Activated naive CD8-positive, alpha-beta T cell (primary cell): ENCODE data around the gene C19orf18.

ENCODE experiments used
- H3K27ac Mint-ChIP-seq: one replicate; pipeline ENCODE4 v1.8.0; 2021; ENCODE audit warnings: mixed read lengths
- H3K27me3 Mint-ChIP-seq: one replicate; pipeline ENCODE4 v1.8.0; 2021; ENCODE audit warnings: mixed read lengths
- H3K36me3 Mint-ChIP-seq: one replicate; pipeline ENCODE4 v1.8.0; 2021; ENCODE audit warnings: mixed read lengths
- H3K4me1 Mint-ChIP-seq: one replicate; pipeline ENCODE4 v1.8.0; 2021; ENCODE audit warnings: low read depth, mixed read lengths
- H3K4me3 Mint-ChIP-seq: one replicate; pipeline ENCODE4 v1.8.0; 2021; ENCODE audit warnings: mild to moderate bottlenecking, mixed read lengths
- H3K9me3 Mint-ChIP-seq: one replicate; pipeline ENCODE4 v1.8.0; 2021; ENCODE audit warnings: low read depth, mixed read lengths

C19orf18 gene

GRCh38 chr19:57992841-57993240 lies 18.5 kb upstream of the C19orf18 start:
- H3K36me3 Mint-ChIP-seq = peaks cover 61% of the 10 kb centered on the region
- no peaks in the 10 kb centered on the region for H3K27me3 Mint-ChIP-seq
- no peak overlapping the region for H3K4me3 Mint-ChIP-seq
- no peak overlapping the region for H3K27ac Mint-ChIP-seq
- no peaks in the 10 kb centered on the region for H3K4me1 Mint-ChIP-seq
- H3K9me3 Mint-ChIP-seq = peaks cover 26% of the 10 kb centered on the region

GRCh38 chr19:57978586-57979289 lies 4.4 kb upstream of the C19orf18 start:
- peaks cover 42% of the 10 kb centered on the region for H3K9me3 Mint-ChIP-seq
- no peaks in the 10 kb centered on the region for H3K4me1 Mint-ChIP-seq
- H3K27ac Mint-ChIP-seq = no peak overlapping the region
- H3K36me3 Mint-ChIP-seq = peaks cover 75% of the 10 kb centered on the region
- no peak overlapping the region for H3K4me3 Mint-ChIP-seq
- no peaks in the 10 kb centered on the region for H3K27me3 Mint-ChIP-seq

- Mint-ChIP-seq H3K27me3 (no peaks in the 10 kb centered on the region), H3K27ac (no peak overlapping the region), H3K36me3 (peaks cover 23% of the 10 kb centered on the region), H3K4me1 (no peaks in the 10 kb centered on the region), H3K9me3 (peaks cover 13% of the 10 kb centered on the region), H3K4me3 (no peak overlapping the region)
Observed at GRCh38 chr19:57964761-57965160, 9.6 kb downstream of the C19orf18 start.

- H3K27ac Mint-ChIP-seq = no peak overlapping the region
- H3K9me3 Mint-ChIP-seq = peaks cover 13% of the 10 kb centered on the region
- no peak overlapping the region for H3K4me3 Mint-ChIP-seq
- H3K4me1 Mint-ChIP-seq = no peaks in the 10 kb centered on the region
- peaks cover 22% of the 10 kb centered on the region for H3K36me3 Mint-ChIP-seq
- H3K27me3 Mint-ChIP-seq = no peaks in the 10 kb centered on the region
Observed at GRCh38 chr19:57961785-57962184, 12.5 kb downstream of the C19orf18 start.

GRCh38 chr19:57954996-57955395 lies 19.3 kb downstream of the C19orf18 start:
- Mint-ChIP-seq H3K27ac (no peak overlapping the region), H3K27me3 (no peaks in the 10 kb centered on the region), H3K36me3 (peaks cover 22% of the 10 kb centered on the region), H3K9me3 (peaks cover 21% of the 10 kb centered on the region), H3K4me3 (no peak overlapping the region), H3K4me1 (no peaks in the 10 kb centered on the region)

GRCh38 chr19:57949702-57950101 lies 24.6 kb downstream of the C19orf18 start:
- H3K4me1 Mint-ChIP-seq = peaks cover 19% of the 10 kb centered on the region
- peaks cover 24% of the 10 kb centered on the region for H3K36me3 Mint-ChIP-seq
- H3K9me3 Mint-ChIP-seq = peaks cover 19% of the 10 kb centered on the region
- no peak overlapping the region for H3K4me3 Mint-ChIP-seq
- H3K27me3 Mint-ChIP-seq = no peaks in the 10 kb centered on the region
- no peak overlapping the region for H3K27ac Mint-ChIP-seq

- Mint-ChIP-seq H3K36me3 (peaks cover 24% of the 10 kb centered on the region), H3K27ac (no peak overlapping the region), H3K27me3 (no peaks in the 10 kb centered on the region), H3K9me3 (peaks cover 16% of the 10 kb centered on the region), H3K4me1 (peaks cover 19% of the 10 kb centered on the region), H3K4me3 (no peak overlapping the region)
Observed at GRCh38 chr19:57949296-57949695, 25.0 kb downstream of the C19orf18 start.

GRCh38 chr19:57947419-57948134 lies 26.8 kb downstream of the C19orf18 start, which contains the start of gene ZNF256:
Gene ZNF256 (minus strand): TSS chr19:57947706. CDS start chr19:57947474, 232 bp downstream.
- Mint-ChIP-seq H3K27me3 (no peaks in the 10 kb centered on the region), H3K27ac (peak within 1 kb of the TSS; percentile 84), H3K4me1 (peaks cover 19% of the 10 kb centered on the region), H3K4me3 (peak within 1 kb of the TSS; percentile 93), H3K9me3 (peaks cover 29% of the 10 kb centered on the region), H3K36me3 (peaks cover 41% of the 10 kb centered on the region)

GRCh38 chr19:57947088-57947418 lies 27.3 kb downstream of the C19orf18 start:
- H3K4me3 Mint-ChIP-seq = peak overlapping the region; percentile 93
- H3K9me3 Mint-ChIP-seq = peaks cover 34% of the 10 kb centered on the region
- H3K27me3 Mint-ChIP-seq = no peaks in the 10 kb centered on the region
- H3K4me1 Mint-ChIP-seq = peaks cover 19% of the 10 kb centered on the region
- H3K36me3 Mint-ChIP-seq = peaks cover 46% of the 10 kb centered on the region
- H3K27ac Mint-ChIP-seq = peak overlapping the region; percentile 77

- no peaks in the 10 kb centered on the region for H3K27me3 Mint-ChIP-seq
- H3K4me3 Mint-ChIP-seq = peak overlapping the region; percentile 93
- peak overlapping the region; percentile 77 for H3K27ac Mint-ChIP-seq
- H3K9me3 Mint-ChIP-seq = peaks cover 42% of the 10 kb centered on the region
- peaks cover 19% of the 10 kb centered on the region for H3K4me1 Mint-ChIP-seq
- peaks cover 51% of the 10 kb centered on the region for H3K36me3 Mint-ChIP-seq
Observed at GRCh38 chr19:57946316-57946715, 28.0 kb downstream of the C19orf18 start.

- Mint-ChIP-seq H3K27me3 (no peaks in the 10 kb centered on the region), H3K4me1 (peaks cover 11% of the 10 kb centered on the region), H3K9me3 (peaks cover 46% of the 10 kb centered on the region), H3K4me3 (no peak overlapping the region), H3K36me3 (peaks cover 76% of the 10 kb centered on the region), H3K27ac (no peak overlapping the region)
Observed at GRCh38 chr19:57941593-57941992, 32.7 kb downstream of the C19orf18 start.

GRCh38 chr19:57935731-57936130 lies 38.6 kb downstream of the C19orf18 start:
- no peaks in the 10 kb centered on the region for H3K27me3 Mint-ChIP-seq
- no peak overlapping the region for H3K4me3 Mint-ChIP-seq
- H3K36me3 Mint-ChIP-seq = peaks cover 47% of the 10 kb centered on the region
- H3K4me1 Mint-ChIP-seq = peaks cover 3% of the 10 kb centered on the region
- peaks cover 12% of the 10 kb centered on the region for H3K9me3 Mint-ChIP-seq
- H3K27ac Mint-ChIP-seq = no peak overlapping the region

- peaks cover 12% of the 10 kb centered on the region for H3K9me3 Mint-ChIP-seq
- peak within 1 kb of the TSS; percentile 81 for H3K4me3 Mint-ChIP-seq
- peaks cover 48% of the 10 kb centered on the region for H3K36me3 Mint-ChIP-seq
- H3K27ac Mint-ChIP-seq = peak within 1 kb of the TSS; percentile 28
- peaks cover 3% of the 10 kb centered on the region for H3K4me1 Mint-ChIP-seq
- H3K27me3 Mint-ChIP-seq = no peaks in the 10 kb centered on the region
Observed at GRCh38 chr19:57934820-57935665, 39.3 kb downstream of the C19orf18 start, which contains the start of gene ZNF418. Gene ZNF418 (minus strand): TSS chr19:57935402. CDS start chr19:57933822, 1,580 bp downstream.

- H3K36me3 Mint-ChIP-seq = peaks cover 41% of the 10 kb centered on the region
- H3K9me3 Mint-ChIP-seq = peaks cover 26% of the 10 kb centered on the region
- no peaks in the 10 kb centered on the region for H3K27me3 Mint-ChIP-seq
- no peak overlapping the region for H3K4me3 Mint-ChIP-seq
- H3K27ac Mint-ChIP-seq = no peak overlapping the region
- H3K4me1 Mint-ChIP-seq = no peaks in the 10 kb centered on the region
Observed at GRCh38 chr19:57927587-57927986, 46.7 kb downstream of the C19orf18 start.
